SW 1271 (cell line): ENCODE data around the gene ATXN7.

ENCODE experiments used
- DNase-seq, 2 experiments: peaks; one replicate each; lab custom pipeline; 2025; lab: John Stamatoyannopoulos, UW

Gene ATXN7

GRCh38 chr3:63905731-63906620 is 42.3 kb downstream of the ATXN7 start:
- DNase-seq = no peak

GRCh38 chr3:63908081-63908736 is 44.5 kb downstream of the ATXN7 start:
- DNase-seq = no peak

GRCh38 chr3:63908776-63909175 is 45.1 kb downstream of the ATXN7 start:
- no peak for DNase-seq

- no peak for DNase-seq
These were observed 45.8 kb downstream of the ATXN7 start for GRCh38 chr3:63909431-63909830.

GRCh38 chr3:63910001-63910400 is 46.3 kb downstream of the ATXN7 start:
- no peak for DNase-seq

- no peak for DNase-seq
These were observed 47.2 kb downstream of the ATXN7 start for GRCh38 chr3:63910891-63911290.

GRCh38 chr3:63911509-63911872 is 47.8 kb downstream of the ATXN7 start:
- DNase-seq = no peak

- peak; percentile 56 to 62 for DNase-seq
These were observed 48.5 kb downstream of the ATXN7 start, which contains the start of gene SCAANT1 for GRCh38 chr3:63911873-63912767. SCAANT1 (minus strand) TSS chr3:63912383.

- peak; percentile 6 to 29 for DNase-seq
These were observed 49.3 kb downstream of the ATXN7 start for GRCh38 chr3:63912768-63913588.

GRCh38 chr3:63914312-63914711 is 50.6 kb downstream of the ATXN7 start:
- DNase-seq = no peak

- no peak for DNase-seq
These were observed 54.7 kb downstream of the ATXN7 start for GRCh38 chr3:63918321-63918720.

- DNase-seq = no peak
These were observed 56.3 kb downstream of the ATXN7 start for GRCh38 chr3:63920001-63920400.

- no peak for DNase-seq
These were observed 58.2 kb downstream of the ATXN7 start for GRCh38 chr3:63921741-63922482.

- DNase-seq = no peak
These were observed 59.0 kb downstream of the ATXN7 start for GRCh38 chr3:63922491-63923199.

- DNase-seq = no peak
These were observed 62.6 kb downstream of the ATXN7 start for GRCh38 chr3:63926309-63926708.

- no peak for DNase-seq
These were observed 64.0 kb downstream of the ATXN7 start for GRCh38 chr3:63927422-63928280.

- no peak for DNase-seq
These were observed 67.6 kb downstream of the ATXN7 start for GRCh38 chr3:63931290-63931689.

- no peak for DNase-seq
These were observed 69.0 kb downstream of the ATXN7 start for GRCh38 chr3:63932509-63933212.
